ENCODE data around the gene ARVCF.

DNA sequence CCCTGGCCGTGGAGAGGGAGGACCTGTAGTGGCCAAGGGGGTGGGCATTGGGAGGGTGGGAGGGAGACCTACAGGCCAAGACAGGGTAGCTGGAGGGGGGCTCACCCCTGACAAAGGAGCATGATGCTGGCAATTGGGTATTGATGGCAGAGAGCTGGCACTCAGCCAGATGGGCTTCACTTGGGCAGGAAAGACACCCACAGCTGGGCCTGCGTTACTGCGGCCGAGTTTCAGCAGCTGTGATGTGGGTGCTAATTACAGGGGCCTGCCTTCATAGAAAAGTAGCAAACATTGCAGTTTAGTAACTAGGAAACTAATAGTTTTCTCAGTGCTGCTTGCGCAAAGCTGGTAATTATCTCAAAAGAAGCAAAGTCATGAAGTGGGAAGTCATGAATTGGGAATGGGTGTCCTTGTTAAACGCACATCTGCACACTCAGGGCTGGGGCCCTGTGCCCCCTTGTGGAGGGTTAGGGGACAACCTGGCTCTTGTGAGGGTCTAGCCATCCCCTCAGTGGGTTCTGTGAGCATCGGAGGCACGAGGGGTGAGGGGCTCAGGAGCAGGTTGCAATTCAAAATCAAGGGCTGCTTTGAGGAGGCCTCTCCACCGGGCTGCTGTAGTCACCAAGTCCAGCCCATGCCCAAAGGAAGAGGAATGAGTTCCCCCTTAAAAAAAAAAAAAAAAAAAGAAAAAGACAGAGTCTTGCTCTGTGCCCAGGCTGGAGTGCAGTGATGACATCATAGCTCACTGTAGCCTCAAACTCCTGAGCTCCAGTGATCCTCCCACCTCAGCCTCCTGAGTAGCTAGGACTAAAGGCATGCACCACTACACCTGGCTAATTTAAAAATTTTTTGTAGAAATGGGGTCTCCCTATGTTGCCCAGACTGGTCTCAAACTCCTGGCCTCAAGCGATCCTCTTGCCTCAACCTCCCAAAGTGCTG lies 50.6 kb downstream of the ARVCF start:
- TF ChIP-seq, protein P1, sequence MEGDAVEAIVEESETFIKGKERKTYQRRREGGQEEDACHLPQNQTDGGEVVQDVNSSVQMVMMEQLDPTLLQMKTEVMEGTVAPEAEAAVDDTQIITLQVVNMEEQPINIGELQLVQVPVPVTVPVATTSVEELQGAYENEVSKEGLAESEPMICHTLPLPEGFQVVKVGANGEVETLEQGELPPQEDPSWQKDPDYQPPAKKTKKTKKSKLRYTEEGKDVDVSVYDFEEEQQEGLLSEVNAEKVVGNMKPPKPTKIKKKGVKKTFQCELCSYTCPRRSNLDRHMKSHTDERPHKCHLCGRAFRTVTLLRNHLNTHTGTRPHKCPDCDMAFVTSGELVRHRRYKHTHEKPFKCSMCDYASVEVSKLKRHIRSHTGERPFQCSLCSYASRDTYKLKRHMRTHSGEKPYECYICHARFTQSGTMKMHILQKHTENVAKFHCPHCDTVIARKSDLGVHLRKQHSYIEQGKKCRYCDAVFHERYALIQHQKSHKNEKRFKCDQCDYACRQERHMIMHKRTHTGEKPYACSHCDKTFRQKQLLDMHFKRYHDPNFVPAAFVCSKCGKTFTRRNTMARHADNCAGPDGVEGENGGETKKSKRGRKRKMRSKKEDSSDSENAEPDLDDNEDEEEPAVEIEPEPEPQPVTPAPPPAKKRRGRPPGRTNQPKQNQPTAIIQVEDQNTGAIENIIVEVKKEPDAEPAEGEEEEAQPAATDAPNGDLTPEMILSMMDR (IDR thresholded peaks at IDR 0.05): peak in 1 of 6 experiments; percentile 5
- no peak for TF ChIP-seq POLR2A (IDR thresholded peaks at IDR 0.05)
